Gastrocnemius medialis (tissue), 4 donors: Measurements from ENCODE around the gene RAB7A.

Source experiments
- POLR2A ChIP-seq, 2 donors: fragments of 450-650 bp; IDR thresholded peaks; one replicate each; pipeline ENCODE4 v1.6.1; 2017; ENCODE audit warnings: antibody characterized with exemption in 2 of 2, mild to moderate bottlenecking in 2 of 2, moderate library complexity in 2 of 2
- TF ChIP-seq, protein P1 (sequence below), 5 experiments: fragments of 450-650 bp in 3 of 5; fragments of 200-600 bp in 2 of 5; sonication (generic) in 2 of 5; IDR thresholded peaks in 4 of 5; conservative IDR thresholded peaks in 1 of 5; 1 replicate in 4 of 5; 2 replicates in 1 of 5; pipeline ENCODE4 v1.5.1; 2016 to 2019; ENCODE audit warnings: antibody characterized with exemption in 5 of 5, mild to moderate bottlenecking in 3 of 5, moderate library complexity in 3 of 5

DNA sequence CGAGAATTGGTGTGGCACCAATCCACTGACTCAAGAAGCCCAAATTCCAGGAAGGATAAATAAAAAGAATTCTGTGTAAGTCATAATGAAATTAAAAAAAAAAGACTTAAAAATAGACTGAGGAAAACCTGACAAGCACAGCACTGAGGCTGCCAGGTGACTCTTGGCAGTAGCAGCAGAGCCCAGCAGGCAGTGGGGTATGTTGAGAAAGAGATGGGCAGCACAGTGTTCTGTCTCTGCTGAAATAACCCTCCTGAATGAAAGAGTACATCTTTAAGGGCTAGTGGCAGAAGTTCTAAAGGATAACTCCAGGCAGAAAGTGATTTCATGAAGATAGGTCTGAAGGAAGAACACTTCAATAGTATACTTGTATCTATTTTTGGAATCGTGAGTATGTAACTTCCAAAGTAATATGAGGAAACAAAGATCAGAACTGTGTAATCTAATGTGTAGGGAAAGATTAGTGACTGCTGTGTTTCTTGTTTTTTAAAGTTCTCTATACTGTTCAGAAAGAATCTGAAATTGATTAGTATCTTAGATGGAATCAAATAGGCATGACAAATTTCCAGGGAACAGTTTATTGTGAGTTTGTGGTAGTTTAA, 75.9 kb downstream of the RAB7A start:
- TF ChIP-seq, protein P1, sequence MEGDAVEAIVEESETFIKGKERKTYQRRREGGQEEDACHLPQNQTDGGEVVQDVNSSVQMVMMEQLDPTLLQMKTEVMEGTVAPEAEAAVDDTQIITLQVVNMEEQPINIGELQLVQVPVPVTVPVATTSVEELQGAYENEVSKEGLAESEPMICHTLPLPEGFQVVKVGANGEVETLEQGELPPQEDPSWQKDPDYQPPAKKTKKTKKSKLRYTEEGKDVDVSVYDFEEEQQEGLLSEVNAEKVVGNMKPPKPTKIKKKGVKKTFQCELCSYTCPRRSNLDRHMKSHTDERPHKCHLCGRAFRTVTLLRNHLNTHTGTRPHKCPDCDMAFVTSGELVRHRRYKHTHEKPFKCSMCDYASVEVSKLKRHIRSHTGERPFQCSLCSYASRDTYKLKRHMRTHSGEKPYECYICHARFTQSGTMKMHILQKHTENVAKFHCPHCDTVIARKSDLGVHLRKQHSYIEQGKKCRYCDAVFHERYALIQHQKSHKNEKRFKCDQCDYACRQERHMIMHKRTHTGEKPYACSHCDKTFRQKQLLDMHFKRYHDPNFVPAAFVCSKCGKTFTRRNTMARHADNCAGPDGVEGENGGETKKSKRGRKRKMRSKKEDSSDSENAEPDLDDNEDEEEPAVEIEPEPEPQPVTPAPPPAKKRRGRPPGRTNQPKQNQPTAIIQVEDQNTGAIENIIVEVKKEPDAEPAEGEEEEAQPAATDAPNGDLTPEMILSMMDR (IDR thresholded peaks at IDR 0.05 in 4 of 5, conservative IDR thresholded peaks at IDR 0.05 in 1 of 5) = no peak
- peak; percentile 8 to 27 for TF ChIP-seq POLR2A (IDR thresholded peaks at IDR 0.05)
